MM.1S (cell line): Measurements from ENCODE around the gene G3BP1.

Source experiments
- DNase-seq: peaks from one replicate; pipeline ENCODE4 v3.0.0-alpha.2; 2015
- H2AFZ ChIP-seq: fragments of 300-600 bp; sonication (generic); 2 replicates; pipeline ENCODE4 v1.6.0; 2016; ENCODE audit warnings: antibody characterized with exemption, low read length
- H3F3A ChIP-seq: fragments of 300-600 bp; sonication (generic); 2 replicates; pipeline ENCODE4 v1.6.1; 2016; ENCODE audit warnings: mild to moderate bottlenecking, antibody characterized with exemption, low read length, moderate library complexity, mixed read lengths; ENCODE audit not compliant: insufficient read depth
- H3K27ac ChIP-seq: fragments of 300-600 bp; sonication (generic); 2 replicates; pipeline ENCODE4 v1.5.1; 2016; ENCODE audit warnings: mild to moderate bottlenecking, low read length
- H3K27me3 ChIP-seq: fragments of 300-600 bp; sonication (generic); replicated peaks from 2 replicates; pipeline ENCODE4 v1.6.0; 2016; ENCODE audit warnings: low read length; ENCODE audit not compliant: insufficient read depth
- H3K36me3 ChIP-seq: fragments of 300-600 bp; sonication (generic); replicated peaks from 2 replicates; pipeline ENCODE4 v1.6.1; 2016; ENCODE audit warnings: mild to moderate bottlenecking, low read length, mixed read lengths; ENCODE audit not compliant: insufficient read depth
- H3K4me1 ChIP-seq: fragments of 300-600 bp; sonication (generic); 2 replicates; pipeline ENCODE4 v1.6.1; 2016; ENCODE audit warnings: low read length, mixed read lengths
- H3K4me2 ChIP-seq: fragments of 300-600 bp; sonication (generic); 2 replicates; pipeline ENCODE4 v1.6.0; 2016; ENCODE audit warnings: low read depth, low read length
- H3K4me3 ChIP-seq: fragments of 300-600 bp; sonication (generic); 2 replicates; pipeline ENCODE4 v1.5.1; 2016; ENCODE audit warnings: low read length, mixed read lengths
- H3K79me2 ChIP-seq: fragments of 300-600 bp; sonication (generic); 2 replicates; pipeline ENCODE4 v1.6.1; 2016; ENCODE audit warnings: mixed run types, low read length, mixed read lengths
- H3K9ac ChIP-seq: fragments of 300-600 bp; sonication (generic); 2 replicates; pipeline ENCODE4 v1.6.1; 2016; ENCODE audit warnings: low read length, mixed read lengths
- H3K9me2 ChIP-seq: fragments of 300-600 bp; sonication (generic); replicated peaks from 2 replicates; pipeline ENCODE4 v1.6.1; 2016; ENCODE audit warnings: mild to moderate bottlenecking, low read length, mixed read lengths; ENCODE audit not compliant: insufficient read depth
- H3K9me3 ChIP-seq: fragments of 300-600 bp; sonication (generic); replicated peaks from 2 replicates; pipeline ENCODE4 v1.6.1; 2016; ENCODE audit warnings: mild to moderate bottlenecking, low read length, mixed read lengths; ENCODE audit not compliant: insufficient read depth
- H4K20me1 ChIP-seq: fragments of 300-600 bp; sonication (generic); 2 replicates; pipeline ENCODE4 v1.6.1; 2016; ENCODE audit warnings: mild to moderate bottlenecking, low read length, moderate library complexity, mixed read lengths; ENCODE audit not compliant: insufficient read depth
- CTCF ChIP-seq: fragments of 300-600 bp; sonication (generic); IDR thresholded peaks from 2 replicates; pipeline ENCODE4 v1.5.1; 2016; ENCODE audit warnings: antibody characterized with exemption, low read length, mixed read lengths
- EZH2 ChIP-seq: fragments of 300-600 bp; sonication (generic); optimal IDR thresholded peaks from 2 replicates; pipeline ENCODE3; 2017; ENCODE audit warnings: low read depth, mild to moderate bottlenecking, antibody characterized with exemption, low read length, mixed read lengths
- EZH2phosphoT487 ChIP-seq: fragments of 300-600 bp; sonication (generic); IDR thresholded peaks from 2 replicates; pipeline ENCODE4 v1.6.1; 2018; ENCODE audit warnings: antibody characterized with exemption, low read length

Gene G3BP1

GRCh38 chr5:151819830-151820229 lies 48.1 kb downstream of the G3BP1 start:
- no peak for DNase-seq
- Histone ChIP-seq H4K20me1 (no peaks in the 10 kb centered on the region), H3K36me3 (no peaks in the 10 kb centered on the region), H3K9ac (no peak overlapping the region), H3K4me3 (no peak overlapping the region), H3K9me3 (no peaks in the 10 kb centered on the region), H3K79me2 (no peaks in the 10 kb centered on the region), H3K4me2 (no peak overlapping the region), H3K9me2 (no peaks in the 10 kb centered on the region), H3K27ac (no peak overlapping the region), H3K4me1 (no peaks in the 10 kb centered on the region), H2AFZ (no peak overlapping the region), H3F3A (peaks cover 7% of the 10 kb centered on the region; the same call in 1 of the 2 replicates), H3K27me3 (no peaks in the 10 kb centered on the region)
- no peak for TF ChIP-seq EZH2phosphoT487
- no peak for TF ChIP-seq EZH2
- no peak for TF ChIP-seq CTCF

- H3K9me3 ChIP-seq, result no peaks in the 10 kb centered on the region
- H3K27me3 ChIP-seq, result no peaks in the 10 kb centered on the region
- no peak overlapping the region for H3K4me2 ChIP-seq
- H2AFZ ChIP-seq, result no peak overlapping the region
- H3K4me1 ChIP-seq, result no peaks in the 10 kb centered on the region
- no peak overlapping the region for H3K9ac ChIP-seq
- H3F3A ChIP-seq, result peaks cover 7% of the 10 kb centered on the region; the same call in 1 of the 2 replicates
- H3K36me3 ChIP-seq, result no peaks in the 10 kb centered on the region
- no peak for DNase-seq
- no peaks in the 10 kb centered on the region for H3K79me2 ChIP-seq
- no peak overlapping the region for H3K27ac ChIP-seq
- no peaks in the 10 kb centered on the region for H4K20me1 ChIP-seq
- no peaks in the 10 kb centered on the region for H3K9me2 ChIP-seq
- no peak overlapping the region for H3K4me3 ChIP-seq
- no peak for TF ChIP-seq CTCF
- TF ChIP-seq EZH2, result no peak
- no peak for TF ChIP-seq EZH2phosphoT487
These were observed 48.5 kb downstream of the G3BP1 start for GRCh38 chr5:151820271-151820670.

- H2AFZ ChIP-seq, result no peak overlapping the region
- no peaks in the 10 kb centered on the region for H3K9me3 ChIP-seq
- no peak overlapping the region for H3K27ac ChIP-seq
- no peaks in the 10 kb centered on the region for H3K27me3 ChIP-seq
- no peaks in the 10 kb centered on the region for H3K36me3 ChIP-seq
- no peak overlapping the region for H3K9ac ChIP-seq
- H4K20me1 ChIP-seq, result no peaks in the 10 kb centered on the region
- TF ChIP-seq CTCF (no peak), EZH2 (no peak), EZH2phosphoT487 (no peak)
- no peaks in the 10 kb centered on the region for H3K9me2 ChIP-seq
- H3K4me2 ChIP-seq, result no peak overlapping the region
- H3K4me1 ChIP-seq, result no peaks in the 10 kb centered on the region
- no peaks in the 10 kb centered on the region for H3K79me2 ChIP-seq
- no peak for DNase-seq
- H3K4me3 ChIP-seq, result no peak overlapping the region
- H3F3A ChIP-seq, result peaks cover 7% of the 10 kb centered on the region; the same call in 1 of the 2 replicates
These were observed 49.1 kb downstream of the G3BP1 start for GRCh38 chr5:151820903-151821302.
